Stimulated activated CD4-positive, alpha-beta T cell treated with anti-CD3 and anti-CD28 coated beads, Interleukin-4, amount 100 ng/mL, for 48 hours (primary cell): ENCODE results near the gene HEXIM2.

Experiments used
- DNase-seq, 2 donors: peaks; one replicate each; pipeline ENCODE4 v3.0.0-alpha.2; 2020; ENCODE audit warnings: low read depth in 2 of 2

Gene HEXIM2

DNA sequence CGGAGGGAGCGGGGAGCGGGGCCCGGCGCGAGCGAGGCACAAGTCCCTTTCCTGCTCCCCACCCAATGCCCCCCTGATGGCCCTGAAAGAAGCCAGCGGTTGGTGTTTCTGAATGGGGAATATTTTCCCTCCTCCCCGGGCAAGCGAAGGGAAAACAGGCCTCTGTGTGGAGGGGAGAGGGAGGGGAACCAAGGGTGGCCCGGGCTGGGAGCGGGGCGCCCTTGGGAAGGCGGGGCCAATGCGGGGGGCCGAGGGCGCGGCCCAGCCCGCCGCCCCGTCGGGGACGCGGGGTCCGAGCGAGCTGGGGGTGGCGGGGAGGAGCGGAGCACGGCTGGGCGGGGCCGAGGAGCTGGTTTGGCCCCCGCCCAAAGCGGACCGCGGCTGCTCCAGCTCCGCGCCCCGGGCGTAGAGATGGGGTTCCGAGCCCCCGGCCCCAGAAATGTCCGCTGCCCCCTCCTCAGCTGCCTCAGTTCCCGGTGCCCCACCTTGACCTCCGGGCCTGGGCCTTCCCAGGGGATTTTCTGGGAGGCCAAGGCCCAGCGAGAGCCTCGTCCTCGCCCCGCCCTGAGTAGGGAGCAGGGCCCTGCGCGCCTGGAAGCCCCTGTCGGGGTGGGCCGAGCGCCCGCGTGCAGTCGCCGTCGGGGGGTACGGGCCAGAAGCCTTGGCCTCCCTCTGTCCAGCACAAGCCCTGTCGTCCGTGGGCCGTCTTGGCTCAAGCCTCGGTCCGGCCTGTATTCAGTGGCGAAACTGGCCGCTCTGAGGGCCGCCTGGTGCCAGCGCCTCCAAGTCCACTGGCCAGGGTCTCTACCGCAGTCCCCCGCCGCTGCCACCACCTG is 17.3 kb upstream of the HEXIM2 start:
- peak in 1 of 2 donors; percentile 20 for DNase-seq

DNA sequence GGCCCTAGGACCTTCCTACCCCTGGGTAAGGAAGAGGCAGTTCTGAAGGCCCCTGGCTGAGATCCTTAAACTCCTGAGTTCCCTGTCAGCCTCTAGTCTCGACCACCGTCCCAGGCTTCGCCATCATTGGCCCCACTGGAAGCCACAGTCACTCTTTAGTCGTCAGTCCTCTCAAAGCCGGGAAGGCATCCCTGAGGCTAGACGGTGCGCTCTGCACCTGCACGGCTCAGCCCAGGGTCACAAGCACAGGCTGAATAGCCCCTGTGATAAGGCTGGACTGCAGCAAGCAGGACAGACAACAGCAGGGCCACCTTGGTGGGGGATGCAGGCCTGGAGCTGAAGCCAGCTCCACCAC is 16.7 kb upstream of the HEXIM2 start:
- DNase-seq = no peak

DNA sequence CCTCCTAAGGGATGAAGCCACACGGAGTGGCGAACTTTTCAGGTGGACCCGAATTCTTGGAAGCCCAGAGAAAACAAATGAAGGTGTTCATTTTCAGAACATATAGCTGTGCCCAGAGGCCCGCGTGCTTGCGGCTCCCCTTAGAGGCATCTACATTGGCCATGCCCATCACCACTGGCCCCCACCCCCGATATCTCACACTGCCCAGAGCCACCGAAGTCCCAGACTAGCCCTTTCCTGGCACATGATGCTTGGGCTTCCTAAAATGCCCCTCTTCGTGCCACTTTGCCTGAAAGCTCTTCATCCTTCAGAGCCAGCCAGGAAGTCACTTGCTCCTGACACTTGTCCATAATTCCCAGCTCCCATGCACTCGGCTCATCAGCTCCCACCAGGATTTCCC is 15.5 kb upstream of the HEXIM2 start:
- no peak for DNase-seq

DNA sequence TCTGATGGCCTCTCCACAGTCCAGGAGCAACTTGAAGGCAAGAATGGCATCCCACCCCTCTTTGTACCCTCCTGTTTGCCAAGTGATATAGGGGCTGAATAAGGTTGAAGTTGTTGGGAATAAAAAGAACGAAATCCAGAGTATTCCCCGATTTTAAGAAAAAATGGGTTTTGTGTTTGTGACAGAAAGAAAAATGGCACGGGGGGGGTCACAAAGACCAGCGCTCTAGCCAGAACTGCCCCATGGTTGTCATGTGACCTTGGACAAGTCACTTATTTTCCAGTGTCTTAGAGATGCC is 15.1 kb upstream of the HEXIM2 start:
- DNase-seq = no peak

DNA sequence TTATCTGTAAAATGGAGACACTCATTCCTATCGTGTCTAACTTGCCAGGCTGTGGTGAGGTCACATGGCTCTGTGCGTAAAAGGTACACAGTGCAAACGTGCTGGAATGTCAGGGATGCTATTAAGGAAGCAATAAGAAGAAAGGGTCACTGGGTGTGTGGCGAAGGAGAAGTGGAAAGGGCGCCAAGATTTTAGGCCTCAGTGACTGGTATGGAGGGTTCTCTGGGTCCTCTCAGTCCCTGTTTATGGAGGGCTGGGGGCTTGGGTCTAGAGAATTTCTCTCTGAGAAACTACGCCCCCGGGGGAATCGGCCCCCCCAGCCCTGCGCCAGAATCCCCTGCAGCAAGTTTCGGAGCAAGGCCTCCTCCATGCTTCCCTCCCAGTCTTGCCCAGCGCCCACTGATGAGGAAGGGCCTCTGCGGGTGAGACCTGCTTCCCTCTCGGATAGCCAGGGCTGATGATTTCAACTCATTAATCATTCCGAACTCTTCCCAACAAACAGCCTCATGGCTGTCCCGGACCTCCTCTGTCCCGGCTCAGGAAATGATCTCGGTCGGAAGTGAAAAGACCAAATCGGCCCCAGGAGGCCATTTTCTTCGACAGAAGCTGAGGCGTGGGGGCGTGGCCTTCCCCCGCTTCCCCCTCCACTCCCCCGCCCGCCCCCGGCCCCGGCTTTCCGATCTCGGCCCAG is 14.6 kb upstream of the HEXIM2 start:
- DNase-seq = no peak

DNA sequence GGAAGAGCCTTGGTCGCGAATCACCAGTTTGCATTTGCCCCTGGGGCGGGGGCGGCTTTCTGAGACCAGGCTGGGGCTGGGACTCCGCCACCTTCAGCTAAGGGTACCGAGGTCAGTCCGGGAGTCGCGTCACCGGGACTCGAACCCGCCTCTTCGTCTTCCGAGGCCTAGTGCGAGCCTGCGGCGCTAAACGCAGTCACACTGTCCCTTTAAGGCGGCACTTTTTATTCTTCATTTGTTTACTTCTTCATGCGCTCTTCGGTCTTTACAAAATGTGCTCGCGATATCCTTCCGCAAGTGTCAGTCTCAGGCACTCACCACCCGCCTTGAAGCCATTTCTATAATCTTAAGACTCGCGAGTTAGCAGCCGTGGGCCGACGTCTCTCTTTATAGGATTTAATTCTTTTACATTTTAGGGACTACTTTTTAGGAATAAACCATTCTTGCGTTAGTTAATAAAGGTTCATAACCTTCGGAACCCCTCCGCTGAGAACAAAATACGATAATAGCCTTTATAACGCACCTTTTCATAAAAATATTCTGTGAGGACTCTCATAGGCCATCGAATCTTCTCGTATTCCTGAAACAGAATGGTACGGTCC is 14.0 kb upstream of the HEXIM2 start:
- peak; percentile 67 to 74 for DNase-seq

DNA sequence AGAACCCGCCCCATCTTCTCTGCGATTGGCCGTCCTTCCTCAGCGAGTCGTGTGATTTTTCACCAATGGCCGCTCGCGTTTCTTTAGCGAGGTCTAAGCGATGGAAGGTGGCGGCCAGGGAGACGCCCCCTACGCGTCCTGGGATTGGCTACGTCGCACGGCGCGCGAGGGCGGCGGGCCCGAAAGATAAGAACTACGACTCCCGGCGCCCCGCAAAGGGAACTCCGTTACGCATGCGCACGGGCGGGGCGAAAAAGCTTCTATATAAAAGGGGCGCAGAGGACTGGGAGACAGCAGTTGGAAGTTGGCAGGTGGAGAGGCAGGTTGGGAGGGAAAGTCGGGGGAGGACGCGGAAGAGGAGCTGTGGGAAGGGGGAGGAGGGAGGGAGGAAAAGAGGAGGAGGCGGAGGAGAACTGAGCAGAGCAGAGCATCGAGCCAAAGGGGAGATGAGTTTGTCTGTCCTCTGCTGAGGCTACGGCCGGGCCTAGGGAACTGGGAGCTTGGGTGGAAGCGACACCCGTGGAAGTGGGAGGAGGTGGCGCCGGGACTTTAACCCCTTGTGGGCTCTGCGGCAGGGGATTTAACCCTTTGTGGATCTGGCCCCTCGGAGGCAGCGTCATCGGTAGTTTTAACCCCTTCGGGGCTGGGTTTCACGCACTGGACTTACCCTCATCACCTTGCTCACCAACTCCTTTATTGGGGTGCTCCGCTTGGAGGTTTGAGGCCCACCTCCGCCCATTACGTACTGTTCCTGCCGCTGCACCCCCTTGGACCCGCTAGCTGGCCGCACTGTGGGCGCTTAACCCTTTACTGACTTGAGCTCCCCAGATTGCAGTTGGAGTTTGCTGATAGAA is 13.3 kb upstream of the HEXIM2 start, which contains the start of gene HEXIM1:
Gene HEXIM1 (plus strand): TSS at position 293 of the 854 bp plus-strand sequence. CDS start 716 bp downstream, outside the sequence.
- DNase-seq = peak; percentile 95 to 97

DNA sequence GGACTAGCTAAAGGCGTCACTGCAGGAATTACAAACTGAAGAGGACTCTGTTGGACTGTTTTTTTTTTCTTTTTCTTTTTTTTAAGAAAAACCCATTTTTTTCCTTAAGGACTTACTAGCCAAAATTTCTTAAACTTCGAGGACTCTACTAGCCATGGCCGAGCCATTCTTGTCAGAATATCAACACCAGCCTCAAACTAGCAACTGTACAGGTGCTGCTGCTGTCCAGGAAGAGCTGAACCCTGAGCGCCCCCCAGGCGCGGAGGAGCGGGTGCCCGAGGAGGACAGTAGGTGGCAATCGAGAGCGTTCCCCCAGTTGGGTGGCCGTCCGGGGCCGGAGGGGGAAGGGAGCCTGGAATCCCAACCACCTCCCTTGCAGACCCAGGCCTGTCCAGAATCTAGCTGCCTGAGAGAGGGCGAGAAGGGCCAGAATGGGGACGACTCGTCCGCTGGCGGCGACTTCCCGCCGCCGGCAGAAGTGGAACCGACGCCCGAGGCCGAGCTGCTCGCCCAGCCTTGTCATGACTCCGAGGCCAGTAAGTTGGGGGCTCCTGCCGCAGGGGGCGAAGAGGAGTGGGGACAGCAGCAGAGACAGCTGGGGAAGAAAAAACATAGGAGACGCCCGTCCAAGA is 12.5 kb upstream of the HEXIM2 start:
- peak; percentile 61 to 69 for DNase-seq

DNA sequence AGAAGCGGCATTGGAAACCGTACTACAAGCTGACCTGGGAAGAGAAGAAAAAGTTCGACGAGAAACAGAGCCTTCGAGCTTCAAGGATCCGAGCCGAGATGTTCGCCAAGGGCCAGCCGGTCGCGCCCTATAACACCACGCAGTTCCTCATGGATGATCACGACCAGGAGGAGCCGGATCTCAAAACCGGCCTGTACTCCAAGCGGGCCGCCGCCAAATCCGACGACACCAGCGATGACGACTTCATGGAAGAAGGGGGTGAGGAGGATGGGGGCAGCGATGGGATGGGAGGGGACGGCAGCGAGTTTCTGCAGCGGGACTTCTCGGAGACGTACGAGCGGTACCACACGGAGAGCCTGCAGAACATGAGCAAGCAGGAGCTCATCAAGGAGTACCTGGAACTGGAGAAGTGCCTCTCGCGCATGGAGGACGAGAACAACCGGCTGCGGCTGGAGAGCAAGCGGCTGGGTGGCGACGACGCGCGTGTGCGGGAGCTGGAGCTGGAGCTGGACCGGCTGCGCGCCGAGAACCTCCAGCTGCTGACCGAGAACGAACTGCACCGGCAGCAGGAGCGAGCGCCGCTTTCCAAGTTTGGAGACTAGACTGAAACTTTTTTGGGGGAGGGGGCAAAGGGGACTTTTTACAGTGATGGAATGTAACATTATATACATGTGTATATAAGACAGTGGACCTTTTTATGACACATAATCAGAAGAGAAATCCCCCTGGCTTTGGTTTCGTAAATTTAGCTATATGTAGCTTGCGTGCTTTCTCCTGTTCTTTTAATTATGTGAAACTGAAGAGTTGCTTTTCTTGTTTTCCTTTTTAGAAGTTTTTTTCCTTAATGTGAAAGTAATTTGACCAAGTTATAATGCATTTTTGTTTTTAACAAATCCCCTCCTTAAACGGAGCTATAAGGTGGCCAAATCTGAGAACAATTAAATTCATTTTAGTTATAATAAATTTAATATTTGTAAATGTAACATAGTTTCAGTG is 11.7 kb upstream of the HEXIM2 start:
- DNase-seq = peak in 1 of 2 donors; percentile 36

DNA sequence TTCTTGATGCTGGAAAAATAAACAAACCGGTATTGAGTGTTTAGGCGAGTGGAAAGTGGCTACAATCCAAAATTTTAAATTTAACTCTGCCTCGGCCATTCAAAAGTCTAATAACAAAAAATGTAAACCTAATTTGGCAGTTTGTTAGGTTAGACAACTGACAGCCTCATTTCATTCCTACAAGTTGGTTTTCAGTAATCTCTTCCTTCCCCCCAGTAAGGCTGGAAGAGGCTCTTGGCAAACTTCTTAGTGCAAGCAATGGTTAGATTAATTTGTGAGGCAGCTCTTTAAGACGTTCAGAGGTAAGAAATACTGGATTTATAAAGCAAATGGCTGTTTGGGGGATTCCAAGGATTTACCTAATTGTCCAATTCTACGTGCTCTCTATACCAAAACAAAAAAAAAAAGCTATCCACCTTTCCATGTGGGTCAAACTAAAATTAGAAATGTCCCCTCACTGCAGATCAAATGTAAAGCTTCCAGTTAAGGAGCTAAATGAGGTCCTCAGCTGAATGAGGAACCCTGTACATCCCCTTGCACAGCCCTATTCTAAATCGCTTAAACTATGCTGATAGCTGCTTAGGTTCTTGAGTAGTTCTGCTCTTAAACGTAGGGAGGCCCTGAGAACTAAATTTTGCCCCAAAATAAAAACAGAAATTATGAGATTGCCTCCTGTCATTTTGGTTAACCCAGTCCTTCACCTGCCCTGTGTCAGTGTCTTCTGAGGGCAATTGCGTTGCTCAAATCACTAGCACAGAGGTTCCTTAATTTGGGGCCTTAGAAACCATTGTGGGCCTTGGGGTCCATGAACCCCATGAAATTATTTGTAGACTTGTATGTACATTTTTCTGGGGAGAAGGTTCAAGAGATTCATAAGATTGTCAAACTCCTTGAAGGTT is 10.5 kb upstream of the HEXIM2 start:
- no peak for DNase-seq

DNA sequence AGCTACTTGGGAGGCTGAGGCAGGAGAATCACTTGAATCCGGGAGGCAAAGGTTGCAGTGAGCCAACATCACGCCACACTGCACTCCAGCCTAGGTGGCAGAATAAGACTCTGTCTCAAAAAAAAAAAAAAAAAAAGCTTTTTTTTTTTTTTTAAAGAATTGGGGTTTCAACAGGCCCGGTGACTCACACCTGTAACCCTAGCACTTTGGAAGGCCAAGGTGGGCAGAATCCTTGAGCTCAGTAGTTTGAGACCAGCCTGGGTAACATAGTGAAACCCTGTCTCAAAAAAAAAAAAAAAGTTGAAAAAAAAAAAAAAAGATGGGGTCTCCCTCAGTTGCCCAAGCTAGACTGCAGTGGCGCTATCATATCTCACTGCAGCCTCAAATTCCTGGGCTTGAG is 6.6 kb upstream of the HEXIM2 start:
- DNase-seq = no peak

DNA sequence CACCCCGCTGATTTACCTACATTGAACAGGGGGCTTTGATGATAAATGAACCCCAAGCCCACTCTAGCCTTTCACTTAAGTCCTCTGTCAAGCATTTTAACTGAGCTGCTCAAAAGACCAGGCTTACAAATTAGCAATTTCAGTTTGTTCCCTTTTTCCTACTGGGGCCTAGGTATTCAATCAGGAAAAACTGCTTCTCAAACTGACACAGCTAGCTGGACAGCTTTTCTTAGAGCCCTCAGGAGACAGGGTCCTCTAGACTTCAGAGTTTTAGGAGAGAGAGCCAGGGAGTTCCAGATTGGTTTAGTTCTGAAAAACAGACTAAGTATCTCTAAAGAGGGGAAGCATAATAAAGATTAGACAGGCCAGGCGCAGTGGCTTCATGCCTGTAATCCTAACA is 6.2 kb upstream of the HEXIM2 start:
- DNase-seq = no peak

DNA sequence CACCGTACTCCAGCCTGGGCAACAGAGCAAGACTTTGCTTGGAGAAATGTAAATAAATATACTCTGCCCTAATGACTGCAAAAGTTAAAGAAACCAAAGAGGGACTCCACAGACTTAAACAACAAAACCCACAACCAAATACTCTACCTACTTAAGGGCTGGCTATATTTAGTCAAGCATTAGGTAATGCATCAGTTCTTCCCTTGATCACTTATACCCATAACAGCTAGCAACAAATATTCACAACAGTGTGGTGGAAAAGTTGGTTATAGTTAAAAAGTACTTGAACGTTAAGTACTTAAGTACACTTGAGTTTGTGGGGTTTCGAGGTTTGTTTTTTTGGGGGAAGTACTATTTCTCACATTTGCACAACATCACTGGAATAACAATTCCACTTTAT is 5.4 kb upstream of the HEXIM2 start:
- no peak for DNase-seq

DNA sequence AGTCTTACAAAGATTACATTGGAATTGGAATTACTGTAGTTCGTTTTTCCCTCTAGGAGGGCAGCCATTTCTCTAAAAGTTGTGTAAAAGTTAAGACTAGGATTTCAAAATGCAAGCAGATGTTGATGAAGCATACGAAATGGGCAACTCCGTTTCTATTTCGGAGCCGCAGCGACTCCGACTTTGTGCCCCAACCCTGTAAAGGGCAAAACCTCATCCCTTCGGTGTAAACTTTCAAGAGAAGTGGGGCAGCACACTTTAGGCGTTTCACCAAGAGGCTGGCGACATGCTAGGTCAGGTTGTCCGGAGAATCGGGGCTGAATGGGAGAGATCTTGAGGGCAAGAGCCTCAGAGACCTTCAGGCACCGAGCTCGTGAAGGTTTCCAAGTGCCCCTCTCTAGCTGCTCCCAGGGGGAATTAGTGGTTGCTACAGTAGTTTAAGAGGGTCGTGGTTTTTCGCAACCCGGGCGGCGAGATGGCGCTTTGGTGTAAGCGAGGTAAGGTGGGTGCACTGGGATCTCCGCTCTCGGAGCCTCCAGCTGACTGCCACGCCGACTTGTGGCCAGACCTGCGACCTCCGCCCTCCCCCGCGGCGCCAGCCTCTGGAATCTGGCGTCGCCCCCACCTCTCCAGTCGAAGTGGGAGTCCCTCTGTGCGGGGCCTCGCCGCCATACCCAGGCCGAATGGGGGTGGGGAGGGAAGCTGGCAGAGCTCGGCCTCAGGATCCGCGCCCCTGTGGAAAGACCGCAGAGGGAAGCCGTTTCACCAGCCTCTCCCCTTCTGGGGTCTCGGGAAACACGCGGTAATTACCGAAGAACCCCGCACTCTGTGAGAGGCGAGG is 1.0 kb upstream of the HEXIM2 start:
- DNase-seq = peak; percentile 29 to 37

DNA sequence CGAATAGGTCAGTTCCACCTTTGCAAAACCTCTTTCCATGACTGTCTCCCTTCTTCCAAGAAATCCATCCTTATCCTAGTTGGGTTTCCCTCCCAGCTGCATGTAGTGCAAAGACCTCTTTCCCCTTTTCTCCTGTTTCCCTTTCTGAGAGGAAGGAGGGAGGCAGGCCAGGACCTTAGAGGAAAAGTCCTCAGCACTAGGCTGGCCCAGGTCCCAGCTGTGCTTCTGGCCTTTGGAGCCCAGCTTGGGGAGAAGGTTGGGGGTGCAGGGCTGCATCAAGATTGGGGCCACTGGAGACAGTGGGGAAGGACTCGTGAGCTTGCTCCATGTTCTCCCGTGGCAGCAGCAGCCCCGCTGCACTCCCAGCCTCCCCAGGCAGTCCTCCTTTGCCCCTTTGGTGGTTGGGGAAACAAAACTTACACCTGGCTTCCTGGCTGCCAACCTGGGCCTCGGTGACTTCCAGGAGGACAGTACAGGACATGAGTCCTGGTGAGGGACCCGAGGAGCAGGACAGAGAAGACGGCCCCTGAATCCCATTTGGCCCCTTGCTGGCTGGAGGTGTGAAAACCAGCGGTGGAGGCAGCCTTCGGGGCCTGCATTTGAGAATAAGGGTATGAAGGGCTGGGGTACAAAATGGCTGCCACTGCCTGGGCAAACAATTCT is 481 bp downstream of the HEXIM2 start:
- DNase-seq = no peak

DNA sequence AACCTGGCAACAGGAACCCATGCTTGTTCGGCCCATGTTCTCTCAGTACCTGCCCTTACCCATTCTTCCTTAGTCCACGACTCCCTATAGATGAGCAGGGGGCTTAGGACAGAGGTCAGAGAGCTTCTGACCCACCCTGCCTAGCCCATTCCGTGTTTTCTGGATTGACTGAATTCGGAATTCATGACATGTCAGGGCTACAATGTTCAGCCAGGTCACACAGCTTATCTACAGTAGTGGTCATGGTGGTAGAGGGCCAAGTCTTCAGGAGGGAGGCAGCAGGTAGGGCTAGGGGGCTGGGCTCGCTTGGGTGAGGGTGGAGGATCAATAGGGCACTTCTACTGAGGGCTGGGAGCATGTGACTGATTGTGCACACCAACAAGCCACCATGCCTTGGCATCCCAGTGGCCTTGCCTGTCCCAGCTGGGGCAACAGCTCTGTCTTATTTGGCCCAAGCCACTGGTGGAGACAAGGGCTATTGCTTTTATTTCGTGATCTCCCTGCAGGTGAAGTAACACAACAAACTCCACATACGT is 3.1 kb downstream of the HEXIM2 start:
- no peak for DNase-seq

DNA sequence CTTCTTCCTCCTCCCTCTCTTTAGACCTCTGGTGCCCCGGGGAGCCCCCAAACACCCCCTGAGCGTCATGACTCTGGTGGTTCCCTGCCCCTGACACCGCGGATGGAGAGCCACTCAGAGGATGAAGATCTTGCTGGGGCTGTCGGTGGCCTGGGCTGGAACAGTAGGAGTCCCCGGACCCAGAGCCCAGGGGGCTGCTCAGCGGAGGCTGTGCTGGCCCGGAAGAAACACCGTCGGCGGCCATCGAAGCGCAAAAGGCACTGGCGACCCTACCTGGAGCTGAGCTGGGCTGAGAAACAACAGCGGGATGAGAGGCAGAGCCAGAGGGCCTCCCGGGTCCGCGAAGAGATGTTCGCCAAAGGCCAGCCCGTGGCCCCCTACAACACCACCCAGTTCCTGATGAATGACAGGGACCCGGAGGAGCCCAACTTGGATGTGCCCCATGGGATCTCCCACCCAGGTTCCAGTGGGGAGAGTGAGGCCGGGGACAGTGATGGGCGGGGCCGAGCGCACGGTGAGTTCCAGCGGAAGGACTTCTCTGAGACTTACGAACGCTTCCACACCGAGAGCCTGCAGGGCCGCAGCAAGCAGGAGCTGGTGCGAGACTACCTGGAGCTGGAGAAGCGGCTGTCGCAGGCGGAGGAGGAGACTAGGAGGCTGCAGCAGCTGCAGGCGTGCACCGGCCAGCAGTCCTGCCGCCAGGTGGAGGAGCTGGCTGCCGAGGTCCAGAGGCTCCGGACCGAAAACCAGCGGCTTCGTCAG is 7.5 kb downstream of the HEXIM2 start:
- no peak for DNase-seq
